ENCODE results near the gene RBM43. TPM values are rescaled to one million over a fixed set of nuclear protein-coding genes. Genes with fewer than 3 reads are reported as not detected.

Gene RBM43
- total RNA-seq, 1 experiment from 2014 or later = 1.8 TPM

- Histone ChIP-seq H3K4me2 (ENCODE audit: insufficient read depth, insufficient read length, low read length) (no peak overlapping the region), H3K27ac (ENCODE audit: insufficient read length, low read depth, low read length) (no peak overlapping the region), H3K56ac (ENCODE audit: insufficient read length, low read depth, low read length) (no peak overlapping the region), H2AK5ac (ENCODE audit: insufficient read length, low read length) (no peak overlapping the region), H3K23me2 (ENCODE audit: insufficient read length, low read depth, low read length, poor library complexity, severe bottlenecking) (no peaks in the 10 kb centered on the region), H4K8ac (replicated peaks; ENCODE audit: insufficient read length, low read depth, low read length) (no peak overlapping the region), H3T11ph (ENCODE audit: low read length) (no peak overlapping the region), H2BK20ac (ENCODE audit: low read depth, low read length, poor library complexity, severe bottlenecking) (no peak overlapping the region), H3K9me3 (ENCODE audit: control insufficient read depth, low read depth, low read length) (no peaks in the 10 kb centered on the region), H4K5ac (ENCODE audit: insufficient read length, low read depth, low read length) (no peak overlapping the region), H3K4me1 (ENCODE audit: insufficient read depth, low read length) (no peaks in the 10 kb centered on the region), H3K4ac (ENCODE audit: low read depth, low read length) (no peak overlapping the region), H3K23ac (ENCODE audit: insufficient read length, low read depth, low read length) (no peak overlapping the region), H3K14ac (ENCODE audit: insufficient read depth, low read length) (no peak overlapping the region), H2BK12ac (ENCODE audit: insufficient read length, low read depth, low read length) (no peak overlapping the region), H2BK15ac (ENCODE audit: low read depth, low read length) (no peak overlapping the region), H3K79me2 (ENCODE audit: insufficient read depth, low read length) (no peaks in the 10 kb centered on the region), H4K20me1 (ENCODE audit: control insufficient read depth, insufficient read depth, insufficient read length) (no peaks in the 10 kb centered on the region), H3K9ac (ENCODE audit: extremely low read depth, insufficient read length, low read length) (no peak overlapping the region), H3K18ac (ENCODE audit: insufficient read length, low read depth, low read length) (no peak overlapping the region), H2BK5ac (ENCODE audit: insufficient read length, low read length) (no peak overlapping the region), H2BK120ac (ENCODE audit: low read depth, low read length, poor library complexity, severe bottlenecking) (no peak overlapping the region), H4K91ac (ENCODE audit: insufficient read length, low read depth, low read length) (no peak overlapping the region), H2AFZ (ENCODE audit: low read length) (no peak overlapping the region), H3K27me3 (ENCODE audit: insufficient read depth, low read length) (no peaks in the 10 kb centered on the region), H3K79me1 (ENCODE audit: insufficient read depth, low read depth, low read length, poor library complexity, severe bottlenecking) (no peaks in the 10 kb centered on the region)
- Mint-ChIP-seq H3K36me3 (ENCODE audit: insufficient read depth in 1 of 3, low read depth in 3 of 3) (no peaks in the 10 kb centered on the region; a peak in 1 of 7 replicates), H3K4me3 (no peak overlapping the region), H3K27ac (no peak overlapping the region), H3K27me3 (ENCODE audit: low read depth) (no peaks in the 10 kb centered on the region), H3K4me1 (peaks cover 3 to 4% of the 10 kb centered on the region in 2 experiments; a peak in 1 of 4 replicates), H3K9me3 (no peaks in the 10 kb centered on the region)
- DNase-seq = no peak
- TF ChIP-seq, protein P1, sequence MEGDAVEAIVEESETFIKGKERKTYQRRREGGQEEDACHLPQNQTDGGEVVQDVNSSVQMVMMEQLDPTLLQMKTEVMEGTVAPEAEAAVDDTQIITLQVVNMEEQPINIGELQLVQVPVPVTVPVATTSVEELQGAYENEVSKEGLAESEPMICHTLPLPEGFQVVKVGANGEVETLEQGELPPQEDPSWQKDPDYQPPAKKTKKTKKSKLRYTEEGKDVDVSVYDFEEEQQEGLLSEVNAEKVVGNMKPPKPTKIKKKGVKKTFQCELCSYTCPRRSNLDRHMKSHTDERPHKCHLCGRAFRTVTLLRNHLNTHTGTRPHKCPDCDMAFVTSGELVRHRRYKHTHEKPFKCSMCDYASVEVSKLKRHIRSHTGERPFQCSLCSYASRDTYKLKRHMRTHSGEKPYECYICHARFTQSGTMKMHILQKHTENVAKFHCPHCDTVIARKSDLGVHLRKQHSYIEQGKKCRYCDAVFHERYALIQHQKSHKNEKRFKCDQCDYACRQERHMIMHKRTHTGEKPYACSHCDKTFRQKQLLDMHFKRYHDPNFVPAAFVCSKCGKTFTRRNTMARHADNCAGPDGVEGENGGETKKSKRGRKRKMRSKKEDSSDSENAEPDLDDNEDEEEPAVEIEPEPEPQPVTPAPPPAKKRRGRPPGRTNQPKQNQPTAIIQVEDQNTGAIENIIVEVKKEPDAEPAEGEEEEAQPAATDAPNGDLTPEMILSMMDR (conservative IDR thresholded peaks at IDR 0.05) = no peak
- WGBS (ENCODE audit: extremely low coverage, insufficient read length, low lambda C conversion rate) = no CpG with 5 or more reads among the region's 7 CpGs
Observed at GRCh38 chr2:151275291-151275690, 13.6 kb upstream of the RBM43 start.
